Measurements from ENCODE around the gene IFT81. TPM values are rescaled to one million over a fixed set of nuclear protein-coding genes. Genes with fewer than 3 reads are reported as not detected.
A peak's percentile ranks its signal among the peaks of the same experiment; 100 is the strongest.

Gene IFT81
- total and polyA plus RNA-seq, 2 of the 13 experiments (the other 11 are each of a cell fraction or from before 2014, with no cell fraction given), result 4.2 to 13.0 TPM

DNA sequence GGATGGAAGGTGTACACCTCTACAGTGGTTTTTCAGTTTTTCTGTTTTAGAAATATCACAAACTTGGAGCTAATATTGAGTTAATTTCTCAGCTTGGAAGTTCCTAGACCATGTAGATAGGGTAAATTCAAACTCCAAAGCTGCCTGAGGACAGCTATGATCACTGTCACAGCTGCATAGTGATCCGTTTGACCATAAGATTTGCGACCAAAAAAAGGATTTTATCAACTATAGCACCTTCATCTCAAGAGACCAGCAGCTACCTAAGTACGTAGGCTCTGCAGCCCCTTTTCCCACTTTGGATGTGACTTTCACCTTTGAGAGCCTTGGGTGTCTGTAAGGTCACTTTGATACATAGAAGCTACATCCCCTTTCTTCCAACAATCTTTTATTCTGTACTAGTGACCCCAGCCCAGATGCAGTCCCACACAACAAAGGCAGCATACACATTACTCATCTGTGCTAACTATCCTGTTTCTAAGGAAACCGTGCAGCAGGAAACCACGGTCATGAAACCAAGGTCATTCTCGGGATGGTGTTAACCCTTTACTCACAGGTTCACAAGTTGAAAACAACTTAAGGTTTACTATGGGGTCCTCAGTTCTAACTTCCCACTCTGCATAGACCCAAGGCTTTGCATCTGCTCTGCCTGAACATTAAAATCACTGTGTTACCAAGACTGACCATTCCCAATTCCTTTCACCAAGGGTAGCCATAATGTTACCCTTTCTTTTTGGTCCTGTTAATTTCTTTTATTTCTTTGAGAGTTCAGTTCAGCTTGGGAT, 75.4 kb downstream of the IFT81 start (continued):
- TF ChIP-seq, protein P1, sequence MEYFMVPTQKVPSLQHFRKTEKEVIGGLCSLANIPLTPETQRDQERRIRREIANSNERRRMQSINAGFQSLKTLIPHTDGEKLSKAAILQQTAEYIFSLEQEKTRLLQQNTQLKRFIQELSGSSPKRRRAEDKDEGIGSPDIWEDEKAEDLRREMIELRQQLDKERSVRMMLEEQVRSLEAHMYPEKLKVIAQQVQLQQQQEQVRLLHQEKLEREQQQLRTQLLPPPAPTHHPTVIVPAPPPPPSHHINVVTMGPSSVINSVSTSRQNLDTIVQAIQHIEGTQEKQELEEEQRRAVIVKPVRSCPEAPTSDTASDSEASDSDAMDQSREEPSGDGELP (IDR thresholded peaks at IDR 0.05; ENCODE audit: borderline replicate concordance, low read depth), result peak; percentile 41; the same call in 1 of the 2 replicates
- TF ChIP-seq ESRRA (CRISPR knock-in tag; IDR thresholded peaks at IDR 0.05; ENCODE audit: low read depth) (peak; percentile 92), SOX13 (IDR thresholded peaks at IDR 0.05) (no peak), SOX13 (CRISPR knock-in tag; conservative IDR thresholded peaks at IDR 0.05 in 1 of 2, IDR thresholded peaks at IDR 0.05 in 1 of 2) (peak in 1 of 2 experiments; percentile 66; a peak in 2 of 4 replicates), KDM4B (CRISPR knock-in tag; IDR thresholded peaks at IDR 0.05) (no peak), MIER3 (CRISPR knock-in tag; IDR thresholded peaks at IDR 0.05; ENCODE audit: borderline replicate concordance) (0 out of 2 replicates have a peak, but pooled peaks have one; percentile 10), ZNF878 (CRISPR knock-in tag; IDR thresholded peaks at IDR 0.05) (0 out of 2 replicates have a peak, but pooled peaks have one; percentile 53), SALL1 (CRISPR knock-in tag; IDR thresholded peaks at IDR 0.05) (peak; percentile 33; the same call in 1 of the 2 replicates)
- TF ChIP-seq, protein P2, sequence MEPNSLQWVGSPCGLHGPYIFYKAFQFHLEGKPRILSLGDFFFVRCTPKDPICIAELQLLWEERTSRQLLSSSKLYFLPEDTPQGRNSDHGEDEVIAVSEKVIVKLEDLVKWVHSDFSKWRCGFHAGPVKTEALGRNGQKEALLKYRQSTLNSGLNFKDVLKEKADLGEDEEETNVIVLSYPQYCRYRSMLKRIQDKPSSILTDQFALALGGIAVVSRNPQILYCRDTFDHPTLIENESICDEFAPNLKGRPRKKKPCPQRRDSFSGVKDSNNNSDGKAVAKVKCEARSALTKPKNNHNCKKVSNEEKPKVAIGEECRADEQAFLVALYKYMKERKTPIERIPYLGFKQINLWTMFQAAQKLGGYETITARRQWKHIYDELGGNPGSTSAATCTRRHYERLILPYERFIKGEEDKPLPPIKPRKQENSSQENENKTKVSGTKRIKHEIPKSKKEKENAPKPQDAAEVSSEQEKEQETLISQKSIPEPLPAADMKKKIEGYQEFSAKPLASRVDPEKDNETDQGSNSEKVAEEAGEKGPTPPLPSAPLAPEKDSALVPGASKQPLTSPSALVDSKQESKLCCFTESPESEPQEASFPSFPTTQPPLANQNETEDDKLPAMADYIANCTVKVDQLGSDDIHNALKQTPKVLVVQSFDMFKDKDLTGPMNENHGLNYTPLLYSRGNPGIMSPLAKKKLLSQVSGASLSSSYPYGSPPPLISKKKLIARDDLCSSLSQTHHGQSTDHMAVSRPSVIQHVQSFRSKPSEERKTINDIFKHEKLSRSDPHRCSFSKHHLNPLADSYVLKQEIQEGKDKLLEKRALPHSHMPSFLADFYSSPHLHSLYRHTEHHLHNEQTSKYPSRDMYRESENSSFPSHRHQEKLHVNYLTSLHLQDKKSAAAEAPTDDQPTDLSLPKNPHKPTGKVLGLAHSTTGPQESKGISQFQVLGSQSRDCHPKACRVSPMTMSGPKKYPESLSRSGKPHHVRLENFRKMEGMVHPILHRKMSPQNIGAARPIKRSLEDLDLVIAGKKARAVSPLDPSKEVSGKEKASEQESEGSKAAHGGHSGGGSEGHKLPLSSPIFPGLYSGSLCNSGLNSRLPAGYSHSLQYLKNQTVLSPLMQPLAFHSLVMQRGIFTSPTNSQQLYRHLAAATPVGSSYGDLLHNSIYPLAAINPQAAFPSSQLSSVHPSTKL (CRISPR knock-in tag; IDR thresholded peaks at IDR 0.05), result peak; percentile 60
- TF ChIP-seq, protein P3, sequence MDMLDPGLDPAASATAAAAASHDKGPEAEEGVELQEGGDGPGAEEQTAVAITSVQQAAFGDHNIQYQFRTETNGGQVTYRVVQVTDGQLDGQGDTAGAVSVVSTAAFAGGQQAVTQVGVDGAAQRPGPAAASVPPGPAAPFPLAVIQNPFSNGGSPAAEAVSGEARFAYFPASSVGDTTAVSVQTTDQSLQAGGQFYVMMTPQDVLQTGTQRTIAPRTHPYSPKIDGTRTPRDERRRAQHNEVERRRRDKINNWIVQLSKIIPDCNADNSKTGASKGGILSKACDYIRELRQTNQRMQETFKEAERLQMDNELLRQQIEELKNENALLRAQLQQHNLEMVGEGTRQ (IDR thresholded peaks at IDR 0.05; ENCODE audit: low read depth, low read length), result 0 out of 2 replicates have a peak, but pooled peaks have one; percentile 3
- TF ChIP-seq, protein P3 (CRISPR knock-in tag; IDR thresholded peaks at IDR 0.05; ENCODE audit: borderline replicate concordance), result no peak
- TF ChIP-seq, protein P4, sequence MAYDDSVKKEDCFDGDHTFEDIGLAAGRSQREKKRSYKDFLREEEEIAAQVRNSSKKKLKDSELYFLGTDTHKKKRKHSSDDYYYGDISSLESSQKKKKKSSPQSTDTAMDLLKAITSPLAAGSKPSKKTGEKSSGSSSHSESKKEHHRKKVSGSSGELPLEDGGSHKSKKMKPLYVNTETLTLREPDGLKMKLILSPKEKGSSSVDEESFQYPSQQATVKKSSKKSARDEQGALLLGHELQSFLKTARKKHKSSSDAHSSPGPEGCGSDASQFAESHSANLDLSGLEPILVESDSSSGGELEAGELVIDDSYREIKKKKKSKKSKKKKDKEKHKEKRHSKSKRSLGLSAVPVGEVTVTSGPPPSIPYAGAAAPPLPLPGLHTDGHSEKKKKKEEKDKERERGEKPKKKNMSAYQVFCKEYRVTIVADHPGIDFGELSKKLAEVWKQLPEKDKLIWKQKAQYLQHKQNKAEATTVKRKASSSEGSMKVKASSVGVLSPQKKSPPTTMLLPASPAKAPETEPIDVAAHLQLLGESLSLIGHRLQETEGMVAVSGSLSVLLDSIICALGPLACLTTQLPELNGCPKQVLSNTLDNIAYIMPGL (CRISPR knock-in tag; IDR thresholded peaks at IDR 0.05; ENCODE audit: borderline replicate concordance in 1 of 2, low read depth in 1 of 2), result 0 out of 4 replicates have a peak, but pooled peaks of 1 of the 2 experiments have one; percentile 40
- TF ChIP-seq, protein P5, sequence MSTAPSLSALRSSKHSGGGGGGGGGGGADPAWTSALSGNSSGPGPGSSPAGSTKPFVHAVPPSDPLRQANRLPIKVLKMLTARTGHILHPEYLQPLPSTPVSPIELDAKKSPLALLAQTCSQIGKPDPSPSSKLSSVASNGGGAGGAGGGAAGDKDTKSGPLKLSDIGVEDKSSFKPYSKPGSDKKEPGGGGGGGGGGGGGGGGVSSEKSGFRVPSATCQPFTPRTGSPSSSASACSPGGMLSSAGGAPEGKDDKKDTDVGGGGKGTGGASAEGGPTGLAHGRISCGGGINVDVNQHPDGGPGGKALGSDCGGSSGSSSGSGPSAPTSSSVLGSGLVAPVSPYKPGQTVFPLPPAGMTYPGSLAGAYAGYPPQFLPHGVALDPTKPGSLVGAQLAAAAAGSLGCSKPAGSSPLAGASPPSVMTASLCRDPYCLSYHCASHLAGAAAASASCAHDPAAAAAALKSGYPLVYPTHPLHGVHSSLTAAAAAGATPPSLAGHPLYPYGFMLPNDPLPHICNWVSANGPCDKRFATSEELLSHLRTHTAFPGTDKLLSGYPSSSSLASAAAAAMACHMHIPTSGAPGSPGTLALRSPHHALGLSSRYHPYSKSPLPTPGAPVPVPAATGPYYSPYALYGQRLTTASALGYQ (CRISPR knock-in tag; IDR thresholded peaks at IDR 0.05), result peak; percentile 40; the same call in 1 of the 2 replicates
- TF ChIP-seq, protein P6, sequence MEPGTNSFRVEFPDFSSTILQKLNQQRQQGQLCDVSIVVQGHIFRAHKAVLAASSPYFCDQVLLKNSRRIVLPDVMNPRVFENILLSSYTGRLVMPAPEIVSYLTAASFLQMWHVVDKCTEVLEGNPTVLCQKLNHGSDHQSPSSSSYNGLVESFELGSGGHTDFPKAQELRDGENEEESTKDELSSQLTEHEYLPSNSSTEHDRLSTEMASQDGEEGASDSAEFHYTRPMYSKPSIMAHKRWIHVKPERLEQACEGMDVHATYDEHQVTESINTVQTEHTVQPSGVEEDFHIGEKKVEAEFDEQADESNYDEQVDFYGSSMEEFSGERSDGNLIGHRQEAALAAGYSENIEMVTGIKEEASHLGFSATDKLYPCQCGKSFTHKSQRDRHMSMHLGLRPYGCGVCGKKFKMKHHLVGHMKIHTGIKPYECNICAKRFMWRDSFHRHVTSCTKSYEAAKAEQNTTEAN (CRISPR knock-in tag; conservative IDR thresholded peaks at IDR 0.05), result 0 out of 2 replicates have a peak, but pooled peaks have one; percentile 41

Measured in HepG2 (cell line).